ENCODE data around the gene ZNF484.
"Not testable (repeated sequence)": the region's sequence is repeated elsewhere in the genome, so short reads cannot be mapped to it uniquely, and the experiment has no call there.

ZNF484 gene

GRCh38 chr9:92809629-92810326 lies 68.1 kb downstream of the ZNF484 start:
- WGBS, 2 experiments (ENCODE audit: insufficient coverage in 2 of 2): 8 to 17% methylated on average over 12 to 30 of the region's 34 CpGs
- not testable (repeated sequence) for H3K9me3 ChIP-seq (ENCODE audit: control insufficient read depth, low read length); H3K36me3 ChIP-seq (ENCODE audit: control insufficient read depth, insufficient read depth, low read length); H3K4me1 ChIP-seq (ENCODE audit: control insufficient read depth, insufficient read depth, low read length, poor library complexity, severe bottlenecking); H3K27ac ChIP-seq (ENCODE audit: low read depth, low read length, severe bottlenecking)
- peak overlapping the region; percentile 14 for H3K4me3 ChIP-seq (ENCODE audit: extremely low read depth, insufficient read depth, low read length, poor library complexity, severe bottlenecking)

GRCh38 chr9:92808726-92809451 lies 68.9 kb downstream of the ZNF484 start:
- H3K36me3 ChIP-seq (ENCODE audit: control insufficient read depth, insufficient read depth, low read length): no peaks in the 10 kb centered on the region
- WGBS, 2 experiments (ENCODE audit: insufficient coverage in 2 of 2): 1% methylated on average over 42 to 46 of the region's 60 CpGs
- H3K9me3 ChIP-seq (ENCODE audit: control insufficient read depth, low read length): no peaks in the 10 kb centered on the region
- H3K27ac ChIP-seq (ENCODE audit: low read depth, low read length, severe bottlenecking): no peak overlapping the region
- H3K4me3 ChIP-seq (ENCODE audit: extremely low read depth, insufficient read depth, low read length, poor library complexity, severe bottlenecking): peak overlapping the region; percentile 14
- no peaks in the 10 kb centered on the region for H3K4me1 ChIP-seq (ENCODE audit: control insufficient read depth, insufficient read depth, low read length, poor library complexity, severe bottlenecking)

GRCh38 chr9:92807757-92808725 lies 69.8 kb downstream of the ZNF484 start:
- H3K9me3 ChIP-seq (ENCODE audit: control insufficient read depth, low read length): no peaks in the 10 kb centered on the region
- H3K36me3 ChIP-seq (ENCODE audit: control insufficient read depth, insufficient read depth, low read length): no peaks in the 10 kb centered on the region
- H3K27ac ChIP-seq (ENCODE audit: low read depth, low read length, severe bottlenecking): no peak overlapping the region
- H3K4me3 ChIP-seq (ENCODE audit: extremely low read depth, insufficient read depth, low read length, poor library complexity, severe bottlenecking): no peak overlapping the region
- 8 to 11% methylated on average over 53 to 71 of the region's 76 CpGs for WGBS, 2 experiments (ENCODE audit: insufficient coverage in 2 of 2)
- no peaks in the 10 kb centered on the region for H3K4me1 ChIP-seq (ENCODE audit: control insufficient read depth, insufficient read depth, low read length, poor library complexity, severe bottlenecking)

- no peaks in the 10 kb centered on the region for H3K4me1 ChIP-seq (ENCODE audit: control insufficient read depth, insufficient read depth, low read length, poor library complexity, severe bottlenecking)
- H3K36me3 ChIP-seq (ENCODE audit: control insufficient read depth, insufficient read depth, low read length): no peaks in the 10 kb centered on the region
- H3K9me3 ChIP-seq (ENCODE audit: control insufficient read depth, low read length): no peaks in the 10 kb centered on the region
- H3K4me3 ChIP-seq (ENCODE audit: extremely low read depth, insufficient read depth, low read length, poor library complexity, severe bottlenecking): no peak overlapping the region
- H3K27ac ChIP-seq (ENCODE audit: low read depth, low read length, severe bottlenecking): no peak overlapping the region
- WGBS, 2 experiments (ENCODE audit: insufficient coverage in 2 of 2): 18 to 25% methylated on average over 34 of the region's 44 CpGs
Observed at GRCh38 chr9:92807031-92807756, 70.6 kb downstream of the ZNF484 start.

GRCh38 chr9:92804727-92805126 lies 73.1 kb downstream of the ZNF484 start:
- H3K27ac ChIP-seq (ENCODE audit: low read depth, low read length, severe bottlenecking): no peak overlapping the region
- no peaks in the 10 kb centered on the region for H3K36me3 ChIP-seq (ENCODE audit: control insufficient read depth, insufficient read depth, low read length)
- no peaks in the 10 kb centered on the region for H3K4me1 ChIP-seq (ENCODE audit: control insufficient read depth, insufficient read depth, low read length, poor library complexity, severe bottlenecking)
- no peak overlapping the region for H3K4me3 ChIP-seq (ENCODE audit: extremely low read depth, insufficient read depth, low read length, poor library complexity, severe bottlenecking)
- no peaks in the 10 kb centered on the region for H3K9me3 ChIP-seq (ENCODE audit: control insufficient read depth, low read length)
- WGBS, 2 experiments (ENCODE audit: insufficient coverage in 2 of 2): 87 to 92% methylated on average over 5 to 6 of the region's 6 CpGs

- Histone ChIP-seq H3K9me3 (ENCODE audit: control insufficient read depth, low read length) (no peaks in the 10 kb centered on the region), H3K4me3 (ENCODE audit: extremely low read depth, insufficient read depth, low read length, poor library complexity, severe bottlenecking) (no peak overlapping the region), H3K4me1 (ENCODE audit: control insufficient read depth, insufficient read depth, low read length, poor library complexity, severe bottlenecking) (no peaks in the 10 kb centered on the region), H3K27ac (ENCODE audit: low read depth, low read length, severe bottlenecking) (no peak overlapping the region), H3K36me3 (ENCODE audit: control insufficient read depth, insufficient read depth, low read length) (no peaks in the 10 kb centered on the region)
- WGBS, 2 experiments (ENCODE audit: insufficient coverage in 2 of 2): 97 to 99% methylated on average over 8 to 11 of the region's 11 CpGs
Observed at GRCh38 chr9:92798358-92798757, 79.5 kb downstream of the ZNF484 start.

GRCh38 chr9:92796337-92796804 lies 81.5 kb downstream of the ZNF484 start:
- H3K4me1 ChIP-seq (ENCODE audit: control insufficient read depth, insufficient read depth, low read length, poor library complexity, severe bottlenecking); H3K27ac ChIP-seq (ENCODE audit: low read depth, low read length, severe bottlenecking); H3K36me3 ChIP-seq (ENCODE audit: control insufficient read depth, insufficient read depth, low read length); H3K4me3 ChIP-seq (ENCODE audit: extremely low read depth, insufficient read depth, low read length, poor library complexity, severe bottlenecking); H3K9me3 ChIP-seq (ENCODE audit: control insufficient read depth, low read length): not testable (repeated sequence)
- WGBS, 2 experiments (ENCODE audit: insufficient coverage in 2 of 2): 74 to 78% methylated on average over 7 to 9 of the region's 9 CpGs

GRCh38 chr9:92795598-92796336 lies 82.1 kb downstream of the ZNF484 start:
- Histone ChIP-seq H3K36me3 (ENCODE audit: control insufficient read depth, insufficient read depth, low read length) (no peaks in the 10 kb centered on the region), H3K4me1 (ENCODE audit: control insufficient read depth, insufficient read depth, low read length, poor library complexity, severe bottlenecking) (no peaks in the 10 kb centered on the region), H3K27ac (ENCODE audit: low read depth, low read length, severe bottlenecking) (no peak overlapping the region), H3K4me3 (ENCODE audit: extremely low read depth, insufficient read depth, low read length, poor library complexity, severe bottlenecking) (no peak overlapping the region), H3K9me3 (ENCODE audit: control insufficient read depth, low read length) (no peaks in the 10 kb centered on the region)
- 78 to 82% methylated on average over 6 to 7 of the region's 9 CpGs for WGBS, 2 experiments (ENCODE audit: insufficient coverage in 2 of 2)

All from mesodermal cell (in vitro differentiated cells).